ENCODE measurements around the gene NR2E1. TPM values are rescaled to one million over a fixed set of nuclear protein-coding genes. Genes with fewer than 3 reads are reported as not detected.
A peak's percentile ranks its signal among the peaks of the same experiment; 100 is the strongest.

Gene NR2E1
- polyA plus RNA-seq, 1 donor (not counting 4 experiments of a cell fraction or from before 2014, with no cell fraction given): 0.04 TPM

DNA sequence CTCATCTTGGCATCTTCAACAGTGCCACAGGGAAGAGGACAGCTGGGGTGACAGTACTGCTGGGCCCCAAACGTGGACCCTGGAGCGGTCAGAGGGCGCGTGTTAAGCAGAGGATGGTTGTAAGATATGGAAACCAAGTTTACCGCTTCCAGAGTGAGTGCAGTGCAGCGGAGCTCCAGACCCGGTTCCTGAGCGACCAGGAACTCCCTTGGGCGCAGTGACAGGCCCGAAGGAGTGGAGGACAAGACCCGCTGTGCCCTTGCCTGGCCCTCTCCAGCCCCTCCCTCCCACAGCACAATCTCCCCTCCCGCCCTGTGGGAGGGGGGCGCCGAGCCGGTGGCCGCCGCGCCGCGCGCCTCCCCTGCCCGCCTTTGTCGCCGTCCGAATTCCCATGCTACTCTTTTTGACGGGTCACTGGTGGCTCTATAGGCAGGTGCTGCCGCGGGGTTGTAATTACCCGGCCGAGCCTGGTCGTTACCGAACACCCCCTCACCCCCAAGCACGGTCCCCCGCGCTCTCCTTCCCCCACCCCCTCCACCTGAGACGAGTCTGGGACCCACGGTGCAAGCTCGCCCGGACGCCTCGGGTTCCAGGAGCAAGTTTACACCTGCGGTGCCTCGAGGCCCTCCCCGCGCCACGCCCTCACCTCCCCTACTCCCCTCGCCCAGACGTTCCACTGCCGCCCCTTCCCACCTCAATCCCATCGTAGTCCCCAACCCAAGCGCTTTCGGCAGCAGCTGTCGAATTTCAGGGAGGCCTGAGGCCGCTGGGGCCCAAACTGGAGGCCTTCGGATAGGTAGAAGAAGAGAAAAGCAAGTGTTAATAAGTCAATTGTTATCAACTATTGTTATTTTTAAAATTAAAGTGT, 3.9 kb downstream of the NR2E1 start:
- peak overlapping the region; percentile 51 for H3K4me2 ChIP-seq (ENCODE audit: control insufficient read depth, extremely low read depth, insufficient read depth, low read depth, low read length)
- DNase-seq (ENCODE audit: low read depth, low spot score) (no peak), FAIRE-seq (no peak)
- no peak overlapping the region for H3K27ac ChIP-seq (ENCODE audit: control insufficient read depth, insufficient read depth, low read length)
- H3K27me3 ChIP-seq (ENCODE audit: control insufficient read depth, extremely low read depth, insufficient read depth, low read length): peaks cover 88% of the 10 kb centered on the region
- H3K9me1 ChIP-seq (ENCODE audit: control insufficient read depth, extremely low read depth, insufficient read depth, low read length): no peaks in the 10 kb centered on the region
- no peak overlapping the region for H3K9ac ChIP-seq (ENCODE audit: control insufficient read depth, extremely low read depth, insufficient read depth, low read length)
- TF ChIP-seq EZH2 (IDR thresholded peaks at IDR 0.05; ENCODE audit: low read length): no peak
- TF ChIP-seq, protein P1, sequence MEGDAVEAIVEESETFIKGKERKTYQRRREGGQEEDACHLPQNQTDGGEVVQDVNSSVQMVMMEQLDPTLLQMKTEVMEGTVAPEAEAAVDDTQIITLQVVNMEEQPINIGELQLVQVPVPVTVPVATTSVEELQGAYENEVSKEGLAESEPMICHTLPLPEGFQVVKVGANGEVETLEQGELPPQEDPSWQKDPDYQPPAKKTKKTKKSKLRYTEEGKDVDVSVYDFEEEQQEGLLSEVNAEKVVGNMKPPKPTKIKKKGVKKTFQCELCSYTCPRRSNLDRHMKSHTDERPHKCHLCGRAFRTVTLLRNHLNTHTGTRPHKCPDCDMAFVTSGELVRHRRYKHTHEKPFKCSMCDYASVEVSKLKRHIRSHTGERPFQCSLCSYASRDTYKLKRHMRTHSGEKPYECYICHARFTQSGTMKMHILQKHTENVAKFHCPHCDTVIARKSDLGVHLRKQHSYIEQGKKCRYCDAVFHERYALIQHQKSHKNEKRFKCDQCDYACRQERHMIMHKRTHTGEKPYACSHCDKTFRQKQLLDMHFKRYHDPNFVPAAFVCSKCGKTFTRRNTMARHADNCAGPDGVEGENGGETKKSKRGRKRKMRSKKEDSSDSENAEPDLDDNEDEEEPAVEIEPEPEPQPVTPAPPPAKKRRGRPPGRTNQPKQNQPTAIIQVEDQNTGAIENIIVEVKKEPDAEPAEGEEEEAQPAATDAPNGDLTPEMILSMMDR (optimal IDR thresholded peaks at IDR 0.05 in 1 of 3, IDR thresholded peaks at IDR 0.05 in 1 of 3, conservative IDR thresholded peaks at IDR 0.05 in 1 of 3; ENCODE audit: extremely low read depth in 1 of 3, insufficient read depth in 2 of 3, low read length in 3 of 3): no peak
- no peaks in the 10 kb centered on the region for H3K9me3 ChIP-seq (ENCODE audit: control insufficient read depth, low read depth, low read length)
- no peaks in the 10 kb centered on the region for H3K79me2 ChIP-seq (ENCODE audit: control insufficient read depth, insufficient read depth, low read length)
- H2AFZ ChIP-seq (ENCODE audit: control insufficient read depth, low read length): no peak overlapping the region
- no peaks in the 10 kb centered on the region for H3K36me3 ChIP-seq (ENCODE audit: control insufficient read depth in 2 of 2, extremely low read depth in 1 of 2, insufficient read depth in 2 of 2, low read length in 2 of 2)
- no peaks in the 10 kb centered on the region for H4K20me1 ChIP-seq (ENCODE audit: control insufficient read depth, extremely low read depth, insufficient read depth, low read length)
- peaks cover 13% of the 10 kb centered on the region for H3K4me1 ChIP-seq (ENCODE audit: control insufficient read depth, extremely low read depth, insufficient read depth, low read length)
- no peak overlapping the region for H3K4me3 ChIP-seq (ENCODE audit: control insufficient read depth in 2 of 3, extremely low read depth in 1 of 3, insufficient read depth in 2 of 3, low read depth in 1 of 3, low read length in 3 of 3)
- dilution Hi-C loops (cut with MboI; ENCODE audit: extremely low pct_ligation_motif_present, low sequenced_read_pairs): no loop called here

DNA sequence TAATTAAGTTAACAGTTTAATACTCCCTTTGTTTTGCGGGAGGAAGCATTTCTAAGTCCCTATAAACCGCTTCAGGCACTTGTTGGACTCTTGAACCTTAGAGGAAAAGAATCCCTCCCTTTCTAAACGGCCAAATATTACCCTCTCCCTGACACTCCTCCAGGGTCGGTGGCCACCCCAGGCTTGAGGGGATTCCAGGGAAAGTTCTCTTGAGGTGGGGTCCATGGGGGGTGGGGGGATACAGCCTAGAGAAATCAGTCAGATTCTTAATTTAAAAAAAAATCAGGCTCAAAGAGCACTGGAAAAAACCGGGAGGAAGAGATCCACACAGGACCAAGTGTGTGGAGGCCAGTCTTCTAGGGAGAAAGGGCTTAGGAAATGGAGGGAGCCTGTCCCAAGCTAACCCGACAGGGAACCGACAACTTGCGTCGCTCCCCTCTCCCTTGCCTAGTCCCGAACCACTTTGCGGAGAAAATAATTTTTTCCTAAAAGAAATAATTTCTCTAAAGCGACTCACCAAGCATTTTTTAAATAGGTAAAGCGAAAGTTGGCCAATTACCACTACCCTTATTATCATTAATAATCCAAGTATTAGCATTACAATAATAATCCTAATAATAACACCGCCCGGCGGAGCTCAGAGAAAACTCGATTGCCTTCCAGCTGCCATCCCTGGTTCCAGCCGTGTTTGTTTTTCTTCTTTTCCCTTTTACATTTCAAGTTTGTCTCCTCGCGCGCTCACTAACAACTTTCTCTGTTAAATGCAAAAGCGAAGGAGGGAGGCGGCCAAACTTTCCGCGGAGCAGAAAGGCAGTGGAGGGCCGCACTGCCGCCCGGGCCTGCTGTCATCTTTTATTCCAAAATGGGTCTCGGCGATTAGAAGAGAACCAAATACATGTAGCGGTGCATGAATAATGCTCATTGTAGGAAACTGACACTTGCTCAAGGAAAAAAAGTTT, 4.8 kb downstream of the NR2E1 start:
- H3K4me2 ChIP-seq (ENCODE audit: control insufficient read depth, extremely low read depth, insufficient read depth, low read depth, low read length): no peak overlapping the region
- no peak overlapping the region for H3K4me3 ChIP-seq (ENCODE audit: control insufficient read depth in 2 of 3, extremely low read depth in 1 of 3, insufficient read depth in 2 of 3, low read depth in 1 of 3, low read length in 3 of 3)
- DNase-seq (ENCODE audit: low read depth, low spot score) (no peak), FAIRE-seq (no peak)
- peaks cover 13% of the 10 kb centered on the region for H3K4me1 ChIP-seq (ENCODE audit: control insufficient read depth, extremely low read depth, insufficient read depth, low read length)
- dilution Hi-C loops (cut with MboI; ENCODE audit: extremely low pct_ligation_motif_present, low sequenced_read_pairs): no loop called here
- H3K36me3 ChIP-seq (ENCODE audit: control insufficient read depth in 2 of 2, extremely low read depth in 1 of 2, insufficient read depth in 2 of 2, low read length in 2 of 2): no peaks in the 10 kb centered on the region
- H3K79me2 ChIP-seq (ENCODE audit: control insufficient read depth, insufficient read depth, low read length): no peaks in the 10 kb centered on the region
- H4K20me1 ChIP-seq (ENCODE audit: control insufficient read depth, extremely low read depth, insufficient read depth, low read length): no peaks in the 10 kb centered on the region
- no peak overlapping the region for H3K9ac ChIP-seq (ENCODE audit: control insufficient read depth, extremely low read depth, insufficient read depth, low read length)
- no peak overlapping the region for H3K27ac ChIP-seq (ENCODE audit: control insufficient read depth, insufficient read depth, low read length)
- H3K27me3 ChIP-seq (ENCODE audit: control insufficient read depth, extremely low read depth, insufficient read depth, low read length): peaks cover 88% of the 10 kb centered on the region
- no peaks in the 10 kb centered on the region for H3K9me1 ChIP-seq (ENCODE audit: control insufficient read depth, extremely low read depth, insufficient read depth, low read length)
- TF ChIP-seq EZH2 (IDR thresholded peaks at IDR 0.05; ENCODE audit: low read length): no peak
- TF ChIP-seq, protein P1 (optimal IDR thresholded peaks at IDR 0.05 in 1 of 3, IDR thresholded peaks at IDR 0.05 in 1 of 3, conservative IDR thresholded peaks at IDR 0.05 in 1 of 3; ENCODE audit: extremely low read depth in 1 of 3, insufficient read depth in 2 of 3, low read length in 3 of 3): no peak
- H2AFZ ChIP-seq (ENCODE audit: control insufficient read depth, low read length): no peak overlapping the region
- no peaks in the 10 kb centered on the region for H3K9me3 ChIP-seq (ENCODE audit: control insufficient read depth, low read depth, low read length)

Data from keratinocyte (primary cell).